CD4-positive, alpha-beta T cell treated with Interleukin-6 for 4 hours (primary cell): Measurements from ENCODE around the gene TRPT1.

ENCODE experiments used
- DNase-seq: peaks from one replicate; pipeline ENCODE4 v3.0.0-alpha.2; 2020; ENCODE audit warnings: mixed read lengths

Gene TRPT1

GRCh38 chr11:64244107-64244506 is 18.1 kb upstream of the TRPT1 start:
- no peak for DNase-seq

DNA sequence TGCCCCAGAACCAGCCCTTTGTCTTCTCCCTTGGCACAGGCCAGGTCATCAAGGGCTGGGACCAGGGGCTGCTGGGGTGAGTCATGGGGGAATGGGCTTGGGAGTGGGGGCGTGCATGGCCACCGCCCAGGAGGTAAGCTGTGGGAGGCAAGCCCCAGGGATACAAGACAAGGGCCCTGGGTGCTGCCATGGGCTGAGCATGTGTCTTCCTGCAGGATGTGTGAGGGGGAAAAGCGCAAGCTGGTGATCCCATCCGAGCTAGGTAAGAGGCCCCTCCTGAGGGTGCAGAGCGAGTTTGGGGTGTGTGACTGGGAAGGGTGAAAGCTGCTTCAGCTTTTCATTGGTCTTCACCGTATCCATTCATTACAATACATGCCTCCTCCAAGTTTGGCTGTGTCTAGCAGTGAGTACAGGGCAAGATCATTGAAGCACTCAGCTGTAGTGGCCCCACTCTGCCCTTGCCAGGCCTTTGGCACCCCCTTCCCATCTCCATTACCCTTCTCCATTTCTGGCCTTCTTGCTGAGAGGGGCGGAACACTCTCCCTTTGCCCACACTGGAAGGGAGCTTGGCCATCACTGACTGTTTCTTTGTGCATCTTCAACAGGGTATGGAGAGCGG is 17.4 kb upstream of the TRPT1 start:
- DNase-seq: no peak

- peak; percentile 100 for DNase-seq
Measured at GRCh38 chr11:64241491-64242374, 15.7 kb upstream of the TRPT1 start.

DNA sequence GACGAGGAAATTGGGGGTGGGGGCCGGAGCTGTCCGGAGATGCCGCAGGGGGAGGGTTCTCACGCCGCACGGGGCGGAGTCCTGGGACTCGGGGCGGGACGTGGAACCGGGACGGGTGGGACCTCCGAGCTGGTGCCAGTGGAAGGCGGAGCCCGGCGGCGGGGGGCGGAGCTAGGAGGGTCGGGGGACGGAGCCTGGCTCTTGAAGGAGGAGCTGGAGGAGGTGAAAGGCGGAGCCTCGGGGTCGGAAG is 15.2 kb upstream of the TRPT1 start:
- no peak for DNase-seq

DNA sequence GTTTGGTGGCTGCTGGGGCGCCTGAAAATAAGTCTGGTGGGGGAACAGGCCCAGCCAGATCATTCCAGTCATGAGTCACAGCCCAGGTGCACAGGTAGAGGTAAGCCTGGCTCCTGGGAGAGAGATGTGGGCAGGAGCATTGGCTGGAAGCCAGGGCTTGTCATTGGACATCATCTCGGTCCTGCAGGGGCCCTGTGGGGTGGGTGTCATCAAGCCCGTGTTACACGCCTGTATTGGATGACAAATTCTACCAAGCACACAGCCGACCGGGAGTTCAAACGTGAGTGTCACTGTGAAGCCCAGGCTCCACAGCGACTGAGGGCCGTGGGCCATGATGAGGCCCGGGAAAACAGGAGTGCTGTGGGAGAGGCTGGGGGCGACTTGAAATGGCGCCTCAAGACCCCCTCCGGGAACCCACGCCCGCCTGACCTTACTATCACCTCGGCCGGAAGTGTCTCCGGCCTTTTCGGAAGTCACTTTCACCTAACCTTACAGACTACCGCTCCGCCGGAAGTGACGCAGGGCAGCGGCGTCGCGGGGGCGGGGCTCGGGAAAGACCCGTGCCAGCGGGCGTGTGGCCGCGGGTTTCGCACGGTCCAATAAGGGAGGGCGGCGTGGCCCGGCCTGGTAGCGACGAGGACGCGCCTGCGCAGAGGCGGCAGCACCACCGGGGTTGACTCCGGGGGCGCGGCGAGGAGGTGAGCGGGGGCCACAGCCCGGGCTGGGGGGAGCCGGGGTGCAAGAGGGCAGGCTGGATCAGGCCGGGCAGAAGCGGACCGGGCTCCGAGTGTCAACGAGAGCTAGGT is 14.7 kb upstream of the TRPT1 start, which contains the start of gene FKBP2:
Gene FKBP2 (plus strand): TSS at position 661 of the 806 bp plus-strand sequence. CDS start 1,293 bp downstream, outside the sequence.
- peak; percentile 98 for DNase-seq

DNA sequence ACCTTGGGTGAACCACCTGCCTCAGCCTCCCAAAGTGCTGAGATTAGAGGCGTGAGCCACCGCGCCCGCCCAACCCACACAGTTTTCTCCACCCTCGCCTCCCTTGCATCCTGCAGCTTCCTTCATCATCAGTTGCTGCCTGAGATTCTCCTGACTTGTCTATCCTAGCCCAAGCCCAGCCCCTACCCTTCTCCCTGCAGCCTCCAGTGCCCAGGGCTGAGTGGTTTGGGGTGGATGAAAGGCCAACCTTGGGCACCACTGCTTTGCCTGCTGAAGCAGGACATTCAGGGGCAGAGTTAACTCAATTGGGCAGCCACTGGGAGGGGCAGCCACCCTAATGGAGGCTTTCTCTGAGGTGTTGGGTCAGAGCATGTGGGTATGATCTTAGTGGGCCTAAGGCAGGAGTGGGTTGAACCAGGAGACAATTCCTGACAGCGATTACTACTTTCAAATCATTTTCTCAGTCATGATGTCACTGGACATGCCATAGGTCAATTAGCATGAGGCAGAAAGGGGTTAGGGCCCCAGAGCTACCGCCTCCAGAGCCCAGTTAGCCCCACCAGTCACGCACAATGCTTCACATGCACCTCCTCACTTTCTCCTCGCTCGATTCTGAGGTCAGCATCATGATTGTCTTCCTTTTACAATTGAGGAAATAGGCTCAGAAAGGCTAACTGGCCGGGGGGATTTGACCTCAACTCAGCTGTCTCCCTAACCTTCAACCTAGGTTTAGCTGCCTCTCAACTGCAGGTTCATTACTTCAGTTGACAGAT is 13.9 kb upstream of the TRPT1 start:
- DNase-seq: no peak

GRCh38 chr11:64238999-64239398 is 13.0 kb upstream of the TRPT1 start:
- no peak for DNase-seq

- DNase-seq: no peak
Measured at GRCh38 chr11:64238076-64238475, 12.1 kb upstream of the TRPT1 start.

GRCh38 chr11:64237484-64237951 is 11.5 kb upstream of the TRPT1 start:
- no peak for DNase-seq

DNA sequence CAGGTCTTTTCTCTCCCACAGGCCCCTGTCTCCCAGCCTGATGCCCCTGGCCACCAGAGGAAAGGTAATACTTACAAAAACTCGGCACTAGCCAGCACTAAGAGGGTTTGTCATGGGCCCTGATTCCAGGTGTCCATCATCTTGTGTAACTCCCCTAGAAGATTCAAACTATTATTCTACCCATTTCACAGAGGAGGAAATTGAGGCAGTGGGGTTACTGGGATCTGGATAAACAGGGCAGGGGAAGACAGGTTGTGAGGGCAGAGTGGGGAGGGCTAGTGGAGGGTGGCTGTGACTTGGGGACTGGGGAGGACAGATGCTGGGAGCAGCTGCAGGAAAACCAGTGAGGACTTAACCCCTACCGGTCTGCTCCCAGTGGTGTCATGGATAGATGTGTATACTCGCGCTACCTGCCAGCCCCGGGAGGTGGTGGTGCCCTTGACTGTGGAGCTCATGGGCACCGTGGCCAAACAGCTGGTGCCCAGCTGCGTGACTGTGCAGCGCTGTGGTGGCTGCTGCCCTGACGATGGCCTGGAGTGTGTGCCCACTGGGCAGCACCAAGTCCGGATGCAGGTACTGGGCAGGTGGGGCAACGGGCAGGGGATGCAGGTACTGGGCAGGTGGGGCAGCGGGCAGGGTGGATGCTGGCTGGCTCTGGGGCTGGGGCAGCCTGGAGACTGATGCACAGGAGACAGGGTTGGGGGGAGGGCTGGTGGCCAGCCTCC is 9.6 kb upstream of the TRPT1 start:
- no peak for DNase-seq

- peak; percentile 70 for DNase-seq
Measured at GRCh38 chr11:64234647-64235379, 8.8 kb upstream of the TRPT1 start.

DNA sequence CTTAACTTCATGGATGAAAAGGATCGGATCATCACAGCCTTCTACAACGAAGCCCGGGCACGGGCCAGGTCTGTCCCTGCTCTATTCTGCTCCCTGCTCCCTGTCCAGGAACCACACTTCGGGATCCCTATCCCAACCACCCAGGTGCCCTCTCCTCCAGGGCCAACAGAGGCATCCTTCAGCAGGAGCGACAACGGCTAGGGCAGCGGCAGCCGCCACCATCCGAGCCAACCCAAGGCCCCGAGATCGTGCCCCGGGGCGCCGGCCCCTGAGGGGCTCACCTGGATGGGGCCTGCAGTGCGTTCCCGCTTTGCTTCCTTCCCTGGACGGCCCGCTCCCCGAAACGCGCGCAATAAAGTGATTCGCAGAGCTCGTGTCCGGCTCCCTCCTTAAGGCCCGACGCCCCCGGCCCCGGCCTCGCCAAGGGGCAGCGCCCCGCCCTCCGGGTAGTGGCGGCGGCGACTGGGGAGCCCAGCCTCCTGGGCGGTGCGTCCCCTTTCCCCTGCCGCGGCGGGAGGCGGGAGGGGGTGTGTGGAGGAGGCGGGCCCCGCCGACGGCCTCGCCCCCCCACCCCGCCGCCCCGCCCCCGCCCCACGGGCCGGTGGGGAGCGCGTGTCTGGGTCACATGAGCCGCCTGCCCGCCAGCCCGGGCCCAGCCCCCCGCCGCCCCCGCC is 8.1 kb upstream of the TRPT1 start, which contains the start of gene VEGFB:
Gene VEGFB (plus strand): TSS at position 672 of the 674 bp plus-strand sequence. CDS start 250 bp downstream, outside the sequence.
- DNase-seq: peak; percentile 85

DNA sequence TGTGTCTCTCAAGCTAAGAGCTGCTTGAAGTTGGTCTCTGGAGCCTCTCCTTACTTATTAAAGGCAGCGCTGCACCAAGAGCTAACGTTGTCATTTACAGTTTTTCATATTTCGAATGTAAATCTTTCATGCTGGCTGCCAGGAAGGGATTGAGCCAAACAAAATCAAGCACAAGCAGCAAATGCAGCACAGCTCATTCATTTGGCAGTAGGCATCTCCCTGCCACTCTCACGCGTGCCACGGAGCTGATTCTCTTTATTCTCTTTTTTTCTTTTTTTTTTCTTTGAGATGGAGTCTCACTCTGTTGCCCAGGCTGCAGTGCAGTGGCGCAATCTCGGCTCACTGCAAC is 7.0 kb upstream of the TRPT1 start:
- no peak for DNase-seq

GRCh38 chr11:64232182-64232966 is 6.4 kb upstream of the TRPT1 start:
- DNase-seq: no peak

DNA sequence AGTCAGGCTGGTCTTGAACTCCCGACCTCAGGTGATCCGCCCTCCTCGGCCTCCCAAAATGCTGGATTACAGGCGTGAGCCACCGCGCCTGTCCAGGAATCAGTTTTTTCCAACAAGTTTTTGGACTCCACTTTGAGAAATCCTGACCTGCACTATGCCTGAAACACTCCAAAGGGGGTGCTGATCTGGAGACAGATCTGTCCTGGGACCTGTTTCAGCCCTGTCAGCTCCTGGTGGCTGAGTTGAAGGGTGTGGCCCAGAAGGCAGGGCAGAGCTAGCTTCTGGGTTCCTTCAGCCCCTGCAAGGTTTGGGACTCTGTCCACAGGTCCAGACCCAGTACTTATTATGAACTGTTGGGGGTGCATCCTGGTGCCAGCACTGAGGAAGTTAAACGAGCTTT is 5.6 kb upstream of the TRPT1 start:
- no peak for DNase-seq

- DNase-seq: no peak
Measured at GRCh38 chr11:64230985-64231365, 5.0 kb upstream of the TRPT1 start.

- DNase-seq: peak; percentile 94
Measured at GRCh38 chr11:64230171-64230984, 4.4 kb upstream of the TRPT1 start, which contains the start of gene DNAJC4. DNAJC4 (plus strand) TSS chr11:64230548; CDS start chr11:64230855, 307 bp downstream.

DNA sequence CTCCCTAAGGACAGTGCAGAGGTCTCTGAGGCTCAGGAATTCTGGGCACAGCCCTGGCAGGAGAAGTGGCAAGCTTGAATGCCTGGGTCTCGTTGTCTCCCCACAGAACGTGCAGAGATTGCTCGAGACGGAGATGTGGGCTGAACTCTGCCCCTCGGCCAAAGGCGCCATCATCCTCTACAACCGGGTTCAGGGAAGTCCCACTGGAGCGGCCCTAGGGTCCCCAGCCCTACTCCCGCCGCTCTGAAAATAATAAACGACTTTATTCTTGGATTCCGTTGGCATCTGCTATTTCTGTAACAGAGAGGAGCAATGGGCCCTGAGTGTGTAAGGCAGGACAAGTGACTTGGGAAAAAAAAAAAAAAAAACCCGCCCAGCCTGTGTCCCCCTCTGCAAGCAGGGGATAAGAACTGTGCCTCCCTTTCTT is 3.8 kb upstream of the TRPT1 start:
- DNase-seq: no peak
